GM12878 (cell line): ENCODE data around the gene DAB2IP.
A peak's percentile ranks its signal among the peaks of the same experiment; 100 is the strongest.

Experiments
- CEBPB ChIP-seq, 2 experiments: fragments of 150-350 bp in 1 of 2; IDR thresholded peaks; 2 replicates each; pipeline ENCODE4 v1.6.1; 2012 to 2014; ENCODE audit warnings: low read depth in 2 of 2, low read length in 2 of 2, borderline replicate concordance in 1 of 2, inconsistent platforms in 1 of 2
- CREB1 ChIP-seq: IDR thresholded peaks from 2 replicates; pipeline ENCODE4 v1.6.1; 2012; ENCODE audit warnings: low read depth, mild to moderate bottlenecking, inconsistent platforms
- CTCF ChIP-seq, 3 experiments: IDR thresholded peaks in 2 of 3; conservative IDR thresholded peaks in 1 of 3; 2 replicates each; pipeline ENCODE4 v1.5.1; 2011; ENCODE audit warnings: low read depth in 3 of 3, low read length in 3 of 3, mild to moderate bottlenecking in 3 of 3, control low read depth in 2 of 3, moderate library complexity in 2 of 3, inconsistent platforms in 1 of 3, mixed read lengths in 1 of 3; ENCODE audit not compliant: control insufficient read depth in 2 of 3, insufficient read depth in 1 of 3; ENCODE audit errors: extremely low read depth in 1 of 3
- HCFC1 ChIP-seq: fragments of 150-350 bp; IDR thresholded peaks from 2 replicates; pipeline ENCODE4 v1.6.1; 2014; ENCODE audit warnings: low read length
- NFYB ChIP-seq: IDR thresholded peaks from 2 replicates; pipeline ENCODE4 v1.6.1; 2011; ENCODE audit warnings: low read depth, mild to moderate bottlenecking, low read length, improper control_type of control experiment, moderate library complexity; ENCODE audit not compliant: insufficient read depth
- SRF ChIP-seq, 2 experiments: IDR thresholded peaks; 2 replicates each; pipeline ENCODE4 v1.6.1; 2011; ENCODE audit warnings: low read depth in 2 of 2, low read length in 2 of 2, mild to moderate bottlenecking in 1 of 2, moderate library complexity in 1 of 2
- USF2 ChIP-seq: IDR thresholded peaks from 2 replicates; pipeline ENCODE4 v1.6.1; 2011; ENCODE audit warnings: low read depth, low read length, improper control_type of control experiment, borderline replicate concordance
- ZNF24 ChIP-seq: fragments of 450-650 bp; IDR thresholded peaks from 2 replicates; pipeline ENCODE4 v1.6.1; 2017; ENCODE audit warnings: antibody characterized with exemption, mild to moderate bottlenecking

- TF ChIP-seq ZNF24 (no peak), CEBPB (IDR thresholded peaks at IDR 0.05; ENCODE audit: borderline replicate concordance in 1 of 2, low read depth in 2 of 2, low read length in 2 of 2) (no peak), CTCF (IDR thresholded peaks at IDR 0.05 in 2 of 3, conservative IDR thresholded peaks at IDR 0.05 in 1 of 3; ENCODE audit: control insufficient read depth in 2 of 3, extremely low read depth in 1 of 3, insufficient read depth in 1 of 3, low read depth in 3 of 3, low read length in 3 of 3) (0 out of 6 replicates have a peak, but pooled peaks of 2 of the 3 experiments have one; percentile 10 to 36), HCFC1 (no peak), CREB1 (no peak), NFYB (no peak), SRF (IDR thresholded peaks at IDR 0.05; ENCODE audit: low read depth in 2 of 2, low read length in 2 of 2) (no peak), USF2 (no peak)
These were observed 48.9 kb downstream of the DAB2IP start for GRCh38 chr9:121700165-121700831.
